HG02938 (cell line): ENCODE results near the gene DCAF6.

Experiments used
- ATAC-seq: cut with Tn5 transposase; IDR thresholded peaks from one replicate; pipeline ENCODE4 v1.9.1; 2021; ENCODE audit warnings: mild to moderate bottlenecking, moderate library complexity; ENCODE audit not compliant: unreplicated experiment

The DCAF6 gene

GRCh38 chr1:168084396-168085231 is 148.1 kb downstream of the DCAF6 start:
- ATAC-seq = no peak

- ATAC-seq = no peak
These were observed 149.0 kb downstream of the DCAF6 start for GRCh38 chr1:168085401-168085872.

GRCh38 chr1:168086438-168086837 is 150.0 kb downstream of the DCAF6 start:
- no peak for ATAC-seq

GRCh38 chr1:168087696-168088095 is 151.2 kb downstream of the DCAF6 start:
- no peak for ATAC-seq

GRCh38 chr1:168088511-168089325 is 152.2 kb downstream of the DCAF6 start:
- ATAC-seq = no peak

GRCh38 chr1:168089326-168089978 is 153.0 kb downstream of the DCAF6 start:
- no peak for ATAC-seq

GRCh38 chr1:168089979-168090337 is 153.5 kb downstream of the DCAF6 start:
- no peak for ATAC-seq

- no peak for ATAC-seq
These were observed 153.9 kb downstream of the DCAF6 start for GRCh38 chr1:168090395-168090794.

- no peak for ATAC-seq
These were observed 154.6 kb downstream of the DCAF6 start for GRCh38 chr1:168091063-168091462.

GRCh38 chr1:168091720-168092550 is 155.5 kb downstream of the DCAF6 start:
- ATAC-seq = no peak

- no peak for ATAC-seq
These were observed 156.3 kb downstream of the DCAF6 start for GRCh38 chr1:168092566-168093355.

GRCh38 chr1:168093616-168094015 is 157.1 kb downstream of the DCAF6 start:
- ATAC-seq = no peak

- ATAC-seq = no peak
These were observed 159.0 kb downstream of the DCAF6 start for GRCh38 chr1:168095476-168095875.

- no peak for ATAC-seq
These were observed 160.0 kb downstream of the DCAF6 start for GRCh38 chr1:168096296-168097165.

GRCh38 chr1:168097921-168098528 is 161.5 kb downstream of the DCAF6 start:
- no peak for ATAC-seq

- no peak for ATAC-seq
These were observed 162.2 kb downstream of the DCAF6 start for GRCh38 chr1:168098534-168099320.

- no peak for ATAC-seq
These were observed 162.9 kb downstream of the DCAF6 start for GRCh38 chr1:168099337-168099801.
